Measurements from ENCODE around the gene PROCA1. TPM values are rescaled to one million over a fixed set of nuclear protein-coding genes. Genes with fewer than 3 reads are reported as not detected.

PROCA1 gene
- total and polyA plus RNA-seq, 9 of the 15 experiments (the other 6 are each of a cell fraction or from before 2014, with no cell fraction given), result 0.78 to 16.2 (median 5.6) TPM

DNA sequence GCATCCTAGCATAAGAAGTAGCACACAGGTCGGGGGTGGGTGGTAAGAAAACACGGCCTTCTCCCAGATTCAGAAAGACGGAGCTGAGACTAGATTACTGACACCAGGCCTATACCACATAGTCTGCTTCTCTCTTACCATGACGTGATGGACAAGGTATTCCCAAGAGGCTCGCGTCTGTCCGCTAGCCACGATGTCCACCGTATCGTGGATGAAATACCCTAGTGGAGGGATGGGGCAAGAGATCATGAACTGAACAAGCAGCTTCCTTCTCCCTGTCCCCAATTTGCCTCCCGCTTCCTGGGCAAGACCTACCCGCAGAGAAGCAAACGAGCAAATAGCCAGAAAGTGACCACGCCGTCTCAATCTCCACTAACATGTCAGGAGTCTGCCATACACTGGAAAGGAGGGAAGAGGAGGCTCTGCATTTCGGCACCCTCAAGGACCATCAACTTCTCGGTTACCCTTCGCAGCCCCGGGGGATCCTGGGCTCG, 13.5 kb upstream of the PROCA1 start (continued):
- TF ChIP-seq, protein P1, sequence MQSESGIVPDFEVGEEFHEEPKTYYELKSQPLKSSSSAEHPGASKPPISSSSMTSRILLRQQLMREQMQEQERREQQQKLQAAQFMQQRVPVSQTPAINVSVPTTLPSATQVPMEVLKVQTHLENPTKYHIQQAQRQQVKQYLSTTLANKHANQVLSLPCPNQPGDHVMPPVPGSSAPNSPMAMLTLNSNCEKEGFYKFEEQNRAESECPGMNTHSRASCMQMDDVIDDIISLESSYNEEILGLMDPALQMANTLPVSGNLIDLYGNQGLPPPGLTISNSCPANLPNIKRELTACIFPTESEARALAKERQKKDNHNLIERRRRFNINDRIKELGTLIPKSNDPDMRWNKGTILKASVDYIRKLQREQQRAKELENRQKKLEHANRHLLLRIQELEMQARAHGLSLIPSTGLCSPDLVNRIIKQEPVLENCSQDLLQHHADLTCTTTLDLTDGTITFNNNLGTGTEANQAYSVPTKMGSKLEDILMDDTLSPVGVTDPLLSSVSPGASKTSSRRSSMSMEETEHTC (IDR thresholded peaks at IDR 0.05), result no peak
- TF ChIP-seq, protein P2, sequence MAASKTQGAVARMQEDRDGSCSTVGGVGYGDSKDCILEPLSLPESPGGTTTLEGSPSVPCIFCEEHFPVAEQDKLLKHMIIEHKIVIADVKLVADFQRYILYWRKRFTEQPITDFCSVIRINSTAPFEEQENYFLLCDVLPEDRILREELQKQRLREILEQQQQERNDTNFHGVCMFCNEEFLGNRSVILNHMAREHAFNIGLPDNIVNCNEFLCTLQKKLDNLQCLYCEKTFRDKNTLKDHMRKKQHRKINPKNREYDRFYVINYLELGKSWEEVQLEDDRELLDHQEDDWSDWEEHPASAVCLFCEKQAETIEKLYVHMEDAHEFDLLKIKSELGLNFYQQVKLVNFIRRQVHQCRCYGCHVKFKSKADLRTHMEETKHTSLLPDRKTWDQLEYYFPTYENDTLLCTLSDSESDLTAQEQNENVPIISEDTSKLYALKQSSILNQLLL (CRISPR knock-in tag; IDR thresholded peaks at IDR 0.05; ENCODE audit: borderline replicate concordance), result no peak
- TF ChIP-seq, protein P3, sequence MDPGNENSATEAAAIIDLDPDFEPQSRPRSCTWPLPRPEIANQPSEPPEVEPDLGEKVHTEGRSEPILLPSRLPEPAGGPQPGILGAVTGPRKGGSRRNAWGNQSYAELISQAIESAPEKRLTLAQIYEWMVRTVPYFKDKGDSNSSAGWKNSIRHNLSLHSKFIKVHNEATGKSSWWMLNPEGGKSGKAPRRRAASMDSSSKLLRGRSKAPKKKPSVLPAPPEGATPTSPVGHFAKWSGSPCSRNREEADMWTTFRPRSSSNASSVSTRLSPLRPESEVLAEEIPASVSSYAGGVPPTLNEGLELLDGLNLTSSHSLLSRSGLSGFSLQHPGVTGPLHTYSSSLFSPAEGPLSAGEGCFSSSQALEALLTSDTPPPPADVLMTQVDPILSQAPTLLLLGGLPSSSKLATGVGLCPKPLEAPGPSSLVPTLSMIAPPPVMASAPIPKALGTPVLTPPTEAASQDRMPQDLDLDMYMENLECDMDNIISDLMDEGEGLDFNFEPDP (CRISPR knock-in tag; IDR thresholded peaks at IDR 0.05), result no peak
- TF ChIP-seq NCOR1 (IDR thresholded peaks at IDR 0.05) (no peak), E2F3 (CRISPR knock-in tag; IDR thresholded peaks at IDR 0.05) (no peak), TCF7L2 (IDR thresholded peaks at IDR 0.05; ENCODE audit: low read depth, low read length) (no peak), STAT5B (CRISPR knock-in tag; IDR thresholded peaks at IDR 0.05) (no peak), ZKSCAN3 (CRISPR knock-in tag; IDR thresholded peaks at IDR 0.05) (no peak), GABPA (tag; conservative IDR thresholded peaks at IDR 0.05; ENCODE audit: low read depth) (no peak), RBM22 (IDR thresholded peaks at IDR 0.05; ENCODE audit: low read depth, low read length, poor library complexity, severe bottlenecking) (no peak), NFATC3 (IDR thresholded peaks at IDR 0.05) (no peak), SAFB (IDR thresholded peaks at IDR 0.05; ENCODE audit: borderline replicate concordance, low read depth, low read length) (no peak), ZNF408 (CRISPR knock-in tag; IDR thresholded peaks at IDR 0.05; ENCODE audit: low read depth) (no peak), ZFP36 (IDR thresholded peaks at IDR 0.05; ENCODE audit: low read depth, low read length, partially characterized antibody) (no peak), HDAC6 (IDR thresholded peaks at IDR 0.05; ENCODE audit: low read depth, low read length) (0 out of 2 replicates have a peak, but pooled peaks have one; percentile 29), NFIC (IDR thresholded peaks at IDR 0.05) (no peak), CXXC5 (CRISPR knock-in tag; IDR thresholded peaks at IDR 0.05) (no peak), TOE1 (IDR thresholded peaks at IDR 0.05; ENCODE audit: borderline replicate concordance) (no peak), TOE1 (CRISPR knock-in tag; IDR thresholded peaks at IDR 0.05; ENCODE audit: borderline replicate concordance, low read depth) (no peak)
- TF ChIP-seq, protein P4, sequence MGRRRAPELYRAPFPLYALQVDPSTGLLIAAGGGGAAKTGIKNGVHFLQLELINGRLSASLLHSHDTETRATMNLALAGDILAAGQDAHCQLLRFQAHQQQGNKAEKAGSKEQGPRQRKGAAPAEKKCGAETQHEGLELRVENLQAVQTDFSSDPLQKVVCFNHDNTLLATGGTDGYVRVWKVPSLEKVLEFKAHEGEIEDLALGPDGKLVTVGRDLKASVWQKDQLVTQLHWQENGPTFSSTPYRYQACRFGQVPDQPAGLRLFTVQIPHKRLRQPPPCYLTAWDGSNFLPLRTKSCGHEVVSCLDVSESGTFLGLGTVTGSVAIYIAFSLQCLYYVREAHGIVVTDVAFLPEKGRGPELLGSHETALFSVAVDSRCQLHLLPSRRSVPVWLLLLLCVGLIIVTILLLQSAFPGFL (CRISPR knock-in tag; IDR thresholded peaks at IDR 0.05), result peak; percentile 98; the same call in 1 of the 2 replicates
- TF ChIP-seq, protein P5, sequence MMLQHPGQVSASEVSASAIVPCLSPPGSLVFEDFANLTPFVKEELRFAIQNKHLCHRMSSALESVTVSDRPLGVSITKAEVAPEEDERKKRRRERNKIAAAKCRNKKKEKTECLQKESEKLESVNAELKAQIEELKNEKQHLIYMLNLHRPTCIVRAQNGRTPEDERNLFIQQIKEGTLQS (IDR thresholded peaks at IDR 0.05), result no peak
- TF ChIP-seq, protein P5 (CRISPR knock-in tag; conservative IDR thresholded peaks at IDR 0.05), result peak; percentile 92
- TF ChIP-seq, protein P6, sequence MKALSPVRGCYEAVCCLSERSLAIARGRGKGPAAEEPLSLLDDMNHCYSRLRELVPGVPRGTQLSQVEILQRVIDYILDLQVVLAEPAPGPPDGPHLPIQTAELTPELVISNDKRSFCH (CRISPR knock-in tag; IDR thresholded peaks at IDR 0.05), result no peak
- TF ChIP-seq, protein P6 (tag; IDR thresholded peaks at IDR 0.05), result 0 out of 2 replicates have a peak, but pooled peaks have one; percentile 19
